ENCODE data around the gene KDELR3.

KDELR3 gene

DNA sequence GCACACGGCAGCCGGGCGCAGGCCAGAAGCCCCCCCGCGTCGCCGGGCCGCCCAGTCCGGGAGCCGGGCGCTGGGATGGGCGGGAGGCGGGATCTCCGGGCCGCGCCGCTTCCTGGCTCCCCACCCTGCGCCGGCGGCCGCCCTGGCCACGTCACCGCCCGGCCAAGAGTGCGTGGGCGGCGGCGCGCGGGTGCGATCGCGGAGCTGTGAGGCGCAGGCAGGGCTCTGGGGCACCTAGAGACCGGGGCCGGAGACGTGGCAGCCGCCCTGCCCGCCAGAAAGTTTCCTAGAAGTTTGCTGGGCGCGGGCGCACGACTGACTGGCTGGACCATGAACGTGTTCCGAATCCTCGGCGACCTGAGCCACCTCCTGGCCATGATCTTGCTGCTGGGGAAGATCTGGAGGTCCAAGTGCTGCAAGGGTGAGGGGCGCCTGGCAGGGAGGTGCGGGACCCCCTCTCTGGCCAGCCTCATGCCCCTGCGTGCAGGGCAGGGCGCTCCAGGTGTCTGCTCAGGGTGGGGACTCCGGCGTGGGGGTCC, at the start of gene KDELR3:
Gene KDELR3 (plus strand): TSS at position 193 of the 539 bp plus-strand sequence. CDS start 138 bp downstream, at position 331.
- H3K4me3 ChIP-seq (replicated peaks; ENCODE audit: low read depth, low read length), result peak within 1 kb of the TSS; percentile 76
- DNase-seq (ENCODE audit: extremely low read depth, low read depth), result no peak
- TF ChIP-seq CTCF (IDR thresholded peaks at IDR 0.05; ENCODE audit: low read depth, low read length, missing control alignments), result no peak

DNA sequence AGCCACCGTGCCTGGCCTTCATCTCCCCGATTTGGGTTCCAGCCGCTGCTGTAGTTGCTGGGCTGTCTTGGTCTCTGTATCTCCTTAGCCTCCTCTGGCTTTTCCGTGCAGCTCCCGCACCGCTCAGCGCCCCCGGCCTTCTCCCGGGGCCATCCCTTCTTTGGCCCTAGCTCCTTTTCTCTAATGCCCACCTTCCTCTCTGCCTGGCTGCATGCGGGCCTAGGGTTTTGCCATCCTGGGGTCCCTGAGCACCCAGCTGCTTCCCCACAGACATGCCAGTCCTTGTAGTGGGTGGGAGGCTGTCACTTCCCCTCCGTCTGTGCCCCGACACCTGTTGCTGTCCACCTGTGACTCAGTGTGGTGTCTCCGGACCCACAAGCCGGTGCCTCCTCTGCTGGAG, 49.3 kb upstream of the KDELR3 start:
- TF ChIP-seq CTCF (IDR thresholded peaks at IDR 0.05; ENCODE audit: low read depth, low read length, missing control alignments), result no peak
- DNase-seq (ENCODE audit: extremely low read depth, low read depth), result no peak
- H3K4me3 ChIP-seq (replicated peaks; ENCODE audit: low read depth, low read length), result no peak overlapping the region

DNA sequence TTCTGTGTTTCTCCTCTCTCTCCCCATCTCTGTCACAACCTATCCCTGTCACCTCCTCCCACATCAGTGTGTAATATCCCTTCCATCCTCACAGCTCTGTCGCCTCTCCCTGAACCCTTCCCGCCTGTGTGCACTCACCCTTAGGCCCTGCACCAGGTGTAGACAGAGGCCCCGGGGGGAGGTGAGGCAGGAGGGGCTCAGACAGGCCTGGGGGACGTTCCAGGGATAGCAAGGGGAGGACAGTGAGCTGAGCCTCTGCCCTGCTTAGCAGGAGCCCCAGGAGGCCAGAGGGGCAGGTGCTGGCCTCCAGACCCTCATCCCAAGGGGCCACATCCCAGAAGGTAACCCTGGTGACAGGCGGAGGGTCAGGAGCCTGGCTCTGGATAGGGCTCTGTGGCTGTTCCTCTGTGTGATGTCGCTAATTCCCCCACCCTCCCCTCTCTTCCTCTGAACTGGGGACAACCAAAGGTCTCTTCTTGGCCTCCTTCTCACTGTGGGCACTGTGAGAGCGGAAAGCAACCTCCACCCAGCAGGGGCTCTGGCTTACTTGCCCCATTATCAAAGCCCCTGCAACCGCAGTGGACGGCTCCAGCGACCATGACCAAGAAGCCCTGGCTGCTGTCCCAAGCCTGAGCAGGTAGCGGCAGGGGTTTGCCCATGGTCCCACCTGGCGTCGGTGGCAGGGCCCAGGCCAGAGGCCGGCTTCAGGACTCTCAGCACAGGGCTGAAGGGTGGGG, 48.6 kb upstream of the KDELR3 start:
- no peak for DNase-seq (ENCODE audit: extremely low read depth, low read depth)
- H3K4me3 ChIP-seq (replicated peaks; ENCODE audit: low read depth, low read length), result no peak overlapping the region
- no peak for TF ChIP-seq CTCF (IDR thresholded peaks at IDR 0.05; ENCODE audit: low read depth, low read length, missing control alignments)

DNA sequence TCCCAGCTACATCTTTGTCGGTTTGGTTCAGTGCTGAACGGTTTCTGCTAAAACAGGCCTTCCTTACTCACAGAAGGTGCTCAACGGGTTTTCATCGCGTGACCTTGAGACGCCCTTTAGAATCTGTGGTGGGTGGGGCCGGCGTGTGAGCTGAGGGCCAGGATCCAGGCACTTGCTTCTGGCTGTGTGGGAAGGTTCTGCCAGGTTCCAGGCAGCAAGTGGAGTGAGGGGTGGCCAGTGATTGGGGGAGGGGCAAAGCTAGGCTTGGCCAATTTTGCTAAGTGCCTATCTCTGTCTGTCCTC, 48.1 kb upstream of the KDELR3 start:
- no peak overlapping the region for H3K4me3 ChIP-seq (replicated peaks; ENCODE audit: low read depth, low read length)
- DNase-seq (ENCODE audit: extremely low read depth, low read depth), result no peak
- TF ChIP-seq CTCF (IDR thresholded peaks at IDR 0.05; ENCODE audit: low read depth, low read length, missing control alignments), result no peak

GRCh38 chr22:38420734-38421133, 47.2 kb upstream of the KDELR3 start:
- DNase-seq (ENCODE audit: extremely low read depth, low read depth), result no peak
- no peak for TF ChIP-seq CTCF (IDR thresholded peaks at IDR 0.05; ENCODE audit: low read depth, low read length, missing control alignments)
- no peak overlapping the region for H3K4me3 ChIP-seq (replicated peaks; ENCODE audit: low read depth, low read length)

GRCh38 chr22:38422611-38423511, 45.0 kb upstream of the KDELR3 start:
- no peak overlapping the region for H3K4me3 ChIP-seq (replicated peaks; ENCODE audit: low read depth, low read length)
- no peak for TF ChIP-seq CTCF (IDR thresholded peaks at IDR 0.05; ENCODE audit: low read depth, low read length, missing control alignments)
- DNase-seq (ENCODE audit: extremely low read depth, low read depth), result no peak

All from HFF-Myc (cell line).